Esophagus muscularis mucosa (tissue), 4 donors: ENCODE results near the gene LIN54. TPM values are rescaled to one million over a fixed set of nuclear protein-coding genes. Genes with fewer than 3 reads are reported as not detected.
"Not testable (repeated sequence)": the region's sequence is repeated elsewhere in the genome, so short reads cannot be mapped to it uniquely, and the experiment has no call there.

Source experiments
- DNase-seq: peaks from one replicate; pipeline ENCODE4 v3.0.0-alpha.2; 2017; ENCODE audit errors: extremely low spot score
- H3K27ac ChIP-seq, 4 donors: fragments of 200-600 bp; sonication (generic); replicated peaks in 1 of 4; 1 replicate in 3 of 4; 2 replicates in 1 of 4; pipeline ENCODE4 v1.5.1; 2016 to 2019; ENCODE audit warnings: mild to moderate bottlenecking in 1 of 4
- H3K27me3 ChIP-seq, 4 donors: fragments of 200-600 bp; sonication (generic); one replicate each; pipeline versions ENCODE4 v1.5.1 to v1.6.0; 2016 to 2019
- H3K36me3 ChIP-seq, 4 donors: fragments of 200-600 bp; sonication (generic); one replicate each; pipeline ENCODE4 v1.5.1; 2016 to 2019
- H3K4me1 ChIP-seq, 4 donors: fragments of 200-600 bp; sonication (generic); one replicate each; pipeline ENCODE4 v1.5.1; 2016 to 2019
- H3K4me3 ChIP-seq, 4 donors: fragments of 200-600 bp; sonication (generic); 1 replicate in 2 of 4; 2 replicates in 2 of 4; pipeline ENCODE4 v1.5.1; 2016 to 2019; ENCODE audit warnings: mild to moderate bottlenecking in 4 of 4, moderate library complexity in 1 of 4
- H3K9me3 ChIP-seq, 4 donors: fragments of 200-600 bp; sonication (generic); 1 replicate in 3 of 4; 2 replicates in 1 of 4; pipeline ENCODE4 v1.5.1; 2016 to 2019
- CTCF ChIP-seq, 3 experiments: fragments of 200-600 bp in 2 of 3; fragments of 450-650 bp in 1 of 3; sonication (generic) in 2 of 3; IDR thresholded peaks; one replicate each; pipeline ENCODE4 v1.5.1; 2017 to 2019; ENCODE audit warnings: antibody characterized with exemption in 3 of 3, mild to moderate bottlenecking in 2 of 3, moderate library complexity in 1 of 3
- EP300 ChIP-seq: sonication (generic); formaldehyde crosslinking; IDR thresholded peaks from one replicate; pipeline ENCODE4 v1.6.1; 2017; ENCODE audit warnings: antibody characterized with exemption
- POLR2A ChIP-seq: fragments of 450-650 bp; IDR thresholded peaks from one replicate; pipeline ENCODE4 v1.6.1; 2017; ENCODE audit warnings: antibody characterized with exemption, moderate library complexity, mild to moderate bottlenecking, low read depth
- POLR2AphosphoS5 ChIP-seq, 2 donors: sonication (generic); formaldehyde crosslinking; IDR thresholded peaks; one replicate each; pipeline ENCODE4 v1.6.1; 2017; ENCODE audit warnings: antibody characterized with exemption in 2 of 2
- WGBS: methylation state at CpG from one replicate; pipeline ENCODE4 v1.1.5; 2018; 5-methylcytosine and 5-hydroxymethylcytosine counted together
- intact Hi-C: fragments of 100-400 bp; cut with DNase I; formaldehyde crosslinking; loops from one replicate; pipeline ENCODE4 v1.15.1; 2023
- total RNA-seq, 4 donors: library from RNA; depleted of rRNA; stranded (reverse); fragments of >200 nt; gene quantifications; one replicate each; pipeline versions ENCODE4 v1.1.0 to v1.2.1, GENCODE V29; 2016

LIN54 gene
- total RNA-seq, 4 donors from 2014 or later = 8.6 to 10.6 (median 9.0) TPM

DNA sequence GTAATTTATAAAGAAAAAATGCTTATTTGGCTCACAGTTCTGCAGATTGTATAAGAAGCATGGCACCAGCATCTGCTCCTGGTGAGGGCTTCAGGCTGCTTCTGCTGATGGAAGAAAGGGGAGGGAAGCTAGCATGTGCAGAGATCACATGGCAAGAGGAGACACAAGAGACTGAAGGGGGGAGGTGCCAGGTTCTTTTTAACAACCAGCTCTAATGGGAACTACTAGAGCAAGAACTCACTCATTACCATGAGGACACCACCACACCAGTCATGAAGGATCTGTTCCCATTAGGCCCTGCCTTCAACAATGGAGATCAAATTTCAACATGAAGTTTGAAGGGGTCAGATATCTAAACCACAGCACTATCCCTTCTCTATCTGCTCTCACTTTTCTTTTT is 14.9 kb upstream of the LIN54 start:
- H3K4me3 ChIP-seq = no peak overlapping the region
- H3K36me3 ChIP-seq = no peaks in the 10 kb centered on the region
- peaks cover 0 to 15% (median 11%) of the 10 kb centered on the region in 4 donors for H3K9me3 ChIP-seq
- TF ChIP-seq POLR2AphosphoS5 (IDR thresholded peaks at IDR 0.05) (no peak), EP300 (no peak), CTCF (IDR thresholded peaks at IDR 0.05) (no peak), POLR2A (no peak)
- intact Hi-C loops = no loop called here
- no peak for DNase-seq
- no peak overlapping the region for H3K27ac ChIP-seq
- H3K27me3 ChIP-seq = no peaks in the 10 kb centered on the region
- H3K4me1 ChIP-seq = no peaks in the 10 kb centered on the region

DNA sequence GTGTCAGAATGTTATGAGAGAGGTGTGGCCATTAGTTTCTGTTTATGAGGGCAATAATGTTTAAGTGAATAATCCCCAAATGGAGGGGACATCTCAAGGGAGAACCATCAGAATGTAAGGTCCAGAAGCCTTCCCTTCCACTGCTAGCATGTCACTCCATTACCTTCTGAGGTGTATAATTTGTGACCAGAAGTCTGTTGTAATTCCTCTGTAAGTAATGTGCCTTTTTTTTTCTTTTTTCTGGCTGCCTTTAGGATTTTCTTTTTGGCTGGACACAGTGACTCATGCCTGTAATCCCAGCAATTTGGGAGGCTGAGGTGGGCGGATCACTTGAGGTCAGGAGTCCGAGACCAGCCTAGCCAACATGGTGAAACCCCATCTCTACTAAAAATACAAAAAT is 13.6 kb upstream of the LIN54 start:
- TF ChIP-seq CTCF (IDR thresholded peaks at IDR 0.05) (no peak), EP300 (no peak), POLR2AphosphoS5 (IDR thresholded peaks at IDR 0.05) (no peak), POLR2A (no peak)
- H3K4me1 ChIP-seq = no peaks in the 10 kb centered on the region
- no peaks in the 10 kb centered on the region for H3K36me3 ChIP-seq
- H3K9me3 ChIP-seq = peaks cover 0 to 15% (median 11%) of the 10 kb centered on the region in 4 donors
- no peak overlapping the region for H3K27ac ChIP-seq
- no peak for DNase-seq
- no peaks in the 10 kb centered on the region for H3K27me3 ChIP-seq
- no peak overlapping the region for H3K4me3 ChIP-seq
- intact Hi-C loops = no loop called here
- 76% methylated on average over 2 of the region's 2 CpGs for WGBS

DNA sequence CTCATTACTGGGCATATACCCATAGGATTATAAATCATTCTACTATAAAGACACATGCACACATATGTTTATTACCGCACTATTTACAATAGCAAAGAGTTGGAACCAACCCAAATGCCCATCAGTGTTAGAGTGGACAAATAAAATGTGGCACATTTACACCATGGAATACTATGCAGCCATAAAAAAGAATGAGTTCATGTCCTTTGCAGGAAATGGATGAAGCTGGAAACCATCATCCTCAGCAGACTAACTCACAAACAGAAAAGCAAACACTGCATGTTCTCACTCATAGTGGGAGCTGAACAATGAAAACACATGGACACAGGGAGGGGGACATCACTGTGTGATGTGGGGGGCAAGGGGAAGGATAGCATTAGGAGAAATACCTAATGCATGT is 13.0 kb upstream of the LIN54 start:
- H3K36me3 ChIP-seq, intact Hi-C loops, DNase-seq, H3K27me3 ChIP-seq, H3K4me1 ChIP-seq, H3K27ac ChIP-seq, H3K4me3 ChIP-seq: not testable (repeated sequence)
- 91% methylated on average over 1 of the region's 1 CpG for WGBS
- H3K9me3 ChIP-seq = peaks cover 0 to 15% (median 11%) of the 10 kb centered on the region in 4 donors

GRCh38 chr4:83022724-83023450 is 12.3 kb upstream of the LIN54 start:
- no peak overlapping the region for H3K4me3 ChIP-seq
- 73% methylated on average over 2 of the region's 2 CpGs for WGBS
- no peak for DNase-seq
- intact Hi-C loops = no loop called here
- H3K4me1 ChIP-seq = no peaks in the 10 kb centered on the region
- H3K27ac ChIP-seq = no peak overlapping the region
- H3K9me3 ChIP-seq = peaks cover 0 to 15% (median 11%) of the 10 kb centered on the region in 4 donors
- no peaks in the 10 kb centered on the region for H3K36me3 ChIP-seq
- TF ChIP-seq POLR2A (no peak), EP300 (no peak), CTCF (IDR thresholded peaks at IDR 0.05) (no peak), POLR2AphosphoS5 (IDR thresholded peaks at IDR 0.05) (no peak)
- H3K27me3 ChIP-seq = no peaks in the 10 kb centered on the region

DNA sequence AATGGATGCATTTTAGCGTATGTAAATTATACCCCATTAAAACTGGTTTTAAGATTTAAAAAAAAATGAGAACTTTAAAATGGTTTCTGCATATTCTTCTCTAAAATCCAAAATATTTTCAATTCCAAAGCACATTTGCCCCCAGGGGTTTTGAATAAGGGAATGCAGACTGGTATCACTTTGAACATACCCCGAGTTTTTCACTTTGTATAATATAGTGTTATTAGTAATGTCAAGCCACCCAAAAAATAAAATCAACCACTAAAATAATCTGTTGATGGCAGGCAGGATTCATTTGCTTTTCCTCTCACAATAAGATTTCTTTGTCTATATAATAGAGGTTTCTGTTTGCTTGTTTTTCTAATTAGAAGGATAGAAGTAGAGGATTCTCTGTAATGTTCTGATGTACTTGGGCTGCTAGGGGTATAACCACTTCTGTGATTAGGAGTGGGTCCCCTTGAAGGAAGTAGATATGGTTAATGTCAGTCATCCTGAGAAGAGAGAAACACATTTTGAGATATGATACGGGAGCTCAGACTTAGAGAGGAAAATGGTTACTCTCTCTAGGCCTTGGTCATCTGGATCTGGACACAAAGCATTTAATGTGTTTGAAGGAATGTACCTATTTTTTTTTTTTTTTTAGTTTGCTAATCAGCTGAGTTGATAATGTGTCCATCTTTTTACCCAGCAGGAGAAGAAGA is 9.3 kb upstream of the LIN54 start:
- no peaks in the 10 kb centered on the region for H3K4me1 ChIP-seq
- peaks cover 0 to 8% (median 6%) of the 10 kb centered on the region in 4 donors for H3K9me3 ChIP-seq
- WGBS = 90% methylated on average over 3 of the region's 3 CpGs
- no peak for TF ChIP-seq EP300
- TF ChIP-seq POLR2A = no peak
- no peak for TF ChIP-seq CTCF (IDR thresholded peaks at IDR 0.05)
- no peak for TF ChIP-seq POLR2AphosphoS5 (IDR thresholded peaks at IDR 0.05)
- intact Hi-C loops = loop anchor here (10.0 kb wide), 3 partner anchors 225 to 595 kb away; partner anchors contain the start of genes COQ2 and SCD5
- no peak overlapping the region for H3K4me3 ChIP-seq
- no peak for DNase-seq
- no peaks in the 10 kb centered on the region for H3K27me3 ChIP-seq
- no peak overlapping the region for H3K27ac ChIP-seq
- no peaks in the 10 kb centered on the region for H3K36me3 ChIP-seq
